ENCODE results near the gene PRAMEF6.
"Not testable (repeated sequence)": the region's sequence is repeated elsewhere in the genome, so short reads cannot be mapped to it uniquely, and the experiment has no call there.

The PRAMEF6 gene

DNA sequence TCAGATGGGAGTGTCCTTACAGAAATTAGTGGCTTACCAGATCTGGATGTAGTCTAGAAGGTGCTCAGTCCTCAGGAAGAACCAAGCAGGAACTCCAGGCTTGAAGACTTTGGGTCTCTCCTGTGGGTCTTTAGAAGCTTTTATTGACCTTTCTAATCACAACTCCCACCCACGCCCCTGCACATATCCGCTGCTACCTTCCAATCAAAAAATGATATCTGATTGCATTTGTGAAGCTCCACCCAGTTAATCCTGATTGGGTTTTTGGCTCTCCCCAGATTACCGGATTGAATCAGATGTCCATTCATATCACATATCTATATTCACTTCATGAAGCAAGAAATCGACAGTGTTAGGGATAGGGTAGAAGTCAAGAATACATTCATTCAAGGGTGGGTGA, at the start of gene PRAMEF6:
TSS of gene PRAMEF6 (minus strand) at position 101 of the 400 bp plus-strand sequence. CDS start 5,062 bp downstream, outside the sequence.
- DNase-seq (ENCODE audit: low read depth in 1 of 2, low spot score in 1 of 2), result not testable (repeated sequence)

GRCh38 chr1:12924368-12924767, 23.0 kb downstream of the PRAMEF6 start:
- not testable (repeated sequence) for DNase-seq (ENCODE audit: low read depth in 1 of 2, low spot score in 1 of 2)

- DNase-seq (ENCODE audit: low read depth in 1 of 2, low spot score in 1 of 2), result not testable (repeated sequence)
These were observed 25.6 kb downstream of the PRAMEF6 start for GRCh38 chr1:12921749-12922148.

- DNase-seq (ENCODE audit: low read depth in 1 of 2, low spot score in 1 of 2), result not testable (repeated sequence)
These were observed 31.1 kb downstream of the PRAMEF6 start, which contains the start of gene PRAMEF7 for GRCh38 chr1:12916310-12916709. TSS of gene PRAMEF7 (plus strand) at chr1:12916610. CDS start at chr1:12917693, 1,083 bp downstream.

- not testable (repeated sequence) for DNase-seq (ENCODE audit: low read depth in 1 of 2, low spot score in 1 of 2)
These were observed 43.4 kb downstream of the PRAMEF6 start for GRCh38 chr1:12903793-12904572.

- DNase-seq (ENCODE audit: low read depth in 1 of 2, low spot score in 1 of 2), result not testable (repeated sequence)
These were observed 48.2 kb downstream of the PRAMEF6 start for GRCh38 chr1:12899186-12899585.

DNA sequence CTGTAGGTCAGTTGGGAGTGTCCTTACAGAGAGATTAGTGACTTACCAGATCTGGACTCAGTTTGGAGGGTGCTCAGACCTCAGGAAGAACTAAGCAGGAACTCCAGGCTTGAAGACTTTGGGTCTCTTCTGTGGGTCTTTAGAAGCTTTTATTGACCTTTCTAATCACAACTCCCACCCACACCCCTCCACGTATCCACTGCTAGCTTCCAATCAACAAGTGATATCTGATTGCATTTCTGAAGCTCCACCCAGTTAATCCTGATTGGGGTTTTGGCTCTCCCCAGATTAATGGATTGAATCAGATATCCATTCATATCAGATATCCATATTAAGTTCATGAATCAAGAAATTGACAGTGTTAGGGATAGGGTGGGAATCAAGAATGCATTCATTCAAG, 49.2 kb downstream of the PRAMEF6 start, which contains the start of gene PRAMEF10:
TSS of gene PRAMEF10 (minus strand) at position 101 of the 400 bp plus-strand sequence. CDS start 2,423 bp downstream, outside the sequence.
- DNase-seq (ENCODE audit: low read depth in 1 of 2, low spot score in 1 of 2), result not testable (repeated sequence)

All from stimulated activated CD4-positive, alpha-beta T cell treated with anti-CD3 and anti-CD28 coated beads, Interleukin-15, amount 100 ng/mL, for 1 hour (primary cell).